IPS-18a (cell line): Measurements from ENCODE around the gene CREB3L4.
"Not testable (repeated sequence)": the region's sequence is repeated elsewhere in the genome, so short reads cannot be mapped to it uniquely, and the experiment has no call there.

Experiments used
- H3K27ac ChIP-seq: one replicate; pipeline ENCODE4 v1.5.1; 2013; ENCODE audit warnings: low read length
- H3K27me3 ChIP-seq: one replicate; pipeline ENCODE4 v1.6.1; 2013; ENCODE audit warnings: mild to moderate bottlenecking, low read length; ENCODE audit not compliant: control insufficient read depth, insufficient read depth
- H3K36me3 ChIP-seq: one replicate; pipeline ENCODE4 v1.6.1; 2013; ENCODE audit warnings: low read depth, low read length; ENCODE audit not compliant: control insufficient read depth
- H3K4me1 ChIP-seq: one replicate; pipeline ENCODE4 v1.6.1; 2013; ENCODE audit warnings: low read depth, low read length; ENCODE audit not compliant: control insufficient read depth
- H3K4me3 ChIP-seq: one replicate; pipeline ENCODE4 v1.5.1; 2013; ENCODE audit warnings: low read length
- H3K9ac ChIP-seq: one replicate; pipeline ENCODE4 v1.6.1; 2013; ENCODE audit warnings: mild to moderate bottlenecking, low read length, moderate library complexity
- H3K9me3 ChIP-seq: one replicate; pipeline ENCODE4 v1.6.1; 2013; ENCODE audit warnings: low read depth, low read length; ENCODE audit not compliant: control insufficient read depth

Gene CREB3L4

DNA sequence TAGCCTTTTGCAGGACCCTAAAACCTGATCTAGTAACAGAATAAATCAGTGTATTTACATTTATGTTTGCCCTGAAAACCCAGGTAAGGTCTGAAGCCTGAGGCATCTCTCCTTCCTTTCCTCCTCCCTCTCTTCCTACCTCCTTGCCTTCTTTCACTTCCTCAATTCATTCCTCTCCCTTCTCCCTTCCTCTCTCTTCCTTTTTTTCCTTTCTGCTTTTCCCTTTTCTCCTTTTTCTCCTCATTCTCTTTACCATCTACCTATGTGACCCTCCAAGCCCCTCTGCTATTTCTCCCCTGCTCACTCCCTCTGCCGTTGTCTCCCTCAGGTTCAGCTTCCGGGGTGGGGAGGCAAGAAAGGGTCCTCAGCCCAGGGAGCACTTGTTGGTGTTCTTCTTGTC, 14.0 kb downstream of the CREB3L4 start:
- Histone ChIP-seq H3K4me1 (peaks cover 15% of the 10 kb centered on the region), H3K36me3 (peaks cover 20% of the 10 kb centered on the region)
- H3K4me3 ChIP-seq, H3K9me3 ChIP-seq, H3K9ac ChIP-seq, H3K27me3 ChIP-seq, H3K27ac ChIP-seq: not testable (repeated sequence)

DNA sequence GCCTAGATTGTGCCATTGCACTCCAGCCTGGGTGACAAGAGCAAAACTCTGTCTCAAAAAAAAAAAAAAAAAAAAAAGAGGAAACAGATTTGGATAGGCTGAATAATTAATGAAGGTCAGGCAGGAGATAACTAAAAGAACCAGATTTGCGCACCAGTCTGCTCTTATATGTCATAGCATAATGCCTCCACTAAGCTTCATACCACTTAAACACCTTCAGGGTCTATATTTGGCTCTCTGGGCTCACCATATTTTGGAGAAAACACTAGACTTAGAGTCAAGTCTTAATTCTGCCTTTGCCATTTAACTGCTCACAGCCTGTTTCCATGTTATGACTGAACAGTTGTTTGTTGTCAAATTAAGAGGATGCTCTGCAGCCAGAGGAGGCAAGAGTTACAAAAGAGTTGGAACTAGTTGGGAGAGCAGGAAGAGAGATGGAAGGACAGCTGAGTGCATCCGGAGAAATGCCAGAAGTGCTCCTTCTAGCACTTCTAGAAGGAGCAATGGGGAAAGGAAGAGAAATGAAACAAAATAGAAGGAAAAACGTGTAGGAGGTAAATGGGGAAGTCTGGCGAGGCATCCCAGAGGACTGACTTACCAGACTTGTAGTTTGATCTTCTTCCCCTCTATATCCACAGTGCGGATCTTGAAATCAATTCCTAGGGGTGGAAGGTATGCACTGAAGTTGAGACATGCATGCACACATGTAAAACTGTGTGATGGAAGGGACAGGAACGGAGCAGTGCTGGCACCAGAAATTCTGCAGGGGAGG, 16.6 kb downstream of the CREB3L4 start:
- peak overlapping the region; percentile 89 for H3K9ac ChIP-seq
- peak overlapping the region; percentile 92 for H3K4me3 ChIP-seq
- H3K4me1 ChIP-seq, result peaks cover 17% of the 10 kb centered on the region
- no peak overlapping the region for H3K27ac ChIP-seq
- no peaks in the 10 kb centered on the region for H3K9me3 ChIP-seq
- peaks cover 20% of the 10 kb centered on the region for H3K36me3 ChIP-seq
- H3K27me3 ChIP-seq, result no peaks in the 10 kb centered on the region

GRCh38 chr1:153985341-153985912, 17.7 kb downstream of the CREB3L4 start:
- peaks cover 17% of the 10 kb centered on the region for H3K4me1 ChIP-seq
- no peaks in the 10 kb centered on the region for H3K9me3 ChIP-seq
- no peaks in the 10 kb centered on the region for H3K27me3 ChIP-seq
- peak overlapping the region; percentile 89 for H3K9ac ChIP-seq
- H3K4me3 ChIP-seq, result peak overlapping the region; percentile 92
- peak overlapping the region; percentile 81 for H3K27ac ChIP-seq
- peaks cover 20% of the 10 kb centered on the region for H3K36me3 ChIP-seq

- Histone ChIP-seq H3K27ac (peak within 1 kb of the TSS; percentile 81), H3K27me3 (no peaks in the 10 kb centered on the region), H3K9ac (peak within 1 kb of the TSS; percentile 89), H3K4me3 (peak within 1 kb of the TSS; percentile 92), H3K4me1 (peaks cover 17% of the 10 kb centered on the region), H3K36me3 (peaks cover 19% of the 10 kb centered on the region), H3K9me3 (no peaks in the 10 kb centered on the region)
Measured at GRCh38 chr1:153985941-153986761, 18.4 kb downstream of the CREB3L4 start, which contains the start of gene RAB13. Gene RAB13, minus strand, starts transcription at chr1:153986339. Its CDS starts 103 bp downstream, at chr1:153986236.

DNA sequence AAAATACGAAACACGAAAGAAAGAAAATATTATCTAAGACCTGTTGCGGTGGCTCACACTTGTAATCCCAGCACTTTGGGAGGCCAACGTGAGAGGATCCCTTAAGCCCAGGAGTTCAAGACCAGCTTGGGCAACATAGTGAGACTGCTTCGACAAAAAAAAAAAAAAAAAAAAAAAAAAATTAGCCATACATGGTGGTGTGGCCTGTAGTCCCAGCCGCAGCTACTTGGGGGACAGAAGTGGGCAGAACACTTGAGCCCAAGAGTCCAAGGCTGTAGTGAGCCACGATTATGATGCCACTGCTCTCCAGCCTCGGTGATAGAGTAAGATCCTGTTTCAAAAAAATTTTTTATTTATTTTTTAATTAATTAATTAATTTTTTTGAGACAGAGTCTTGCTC, 19.9 kb downstream of the CREB3L4 start:
- H3K27me3 ChIP-seq, result no peaks in the 10 kb centered on the region
- H3K36me3 ChIP-seq, result peaks cover 24% of the 10 kb centered on the region
- H3K9me3 ChIP-seq, result no peaks in the 10 kb centered on the region
- no peak overlapping the region for H3K9ac ChIP-seq
- H3K27ac ChIP-seq, result no peak overlapping the region
- H3K4me1 ChIP-seq, result peaks cover 26% of the 10 kb centered on the region
- H3K4me3 ChIP-seq, result no peak overlapping the region

GRCh38 chr1:153990468-153991150, 22.9 kb downstream of the CREB3L4 start, which contains the start of gene RPS27:
Gene RPS27, plus strand, starts transcription at chr1:153990762. Its CDS starts 35 bp downstream, at chr1:153990797.
- no peaks in the 10 kb centered on the region for H3K9me3 ChIP-seq

GRCh38 chr1:153991151-153991630, 23.5 kb downstream of the CREB3L4 start:
- no peaks in the 10 kb centered on the region for H3K9me3 ChIP-seq
- peak overlapping the region; percentile 85 for H3K4me3 ChIP-seq
- H3K9ac ChIP-seq, result peak overlapping the region; percentile 92
- peak overlapping the region; percentile 92 for H3K27ac ChIP-seq
- H3K4me1 ChIP-seq, result peaks cover 16% of the 10 kb centered on the region
- peaks cover 33% of the 10 kb centered on the region for H3K36me3 ChIP-seq
- no peaks in the 10 kb centered on the region for H3K27me3 ChIP-seq

More at GRCh38 chr1:153990468-153991150, 22.9 kb downstream of the CREB3L4 start, which contains the start of gene RPS27:
- peaks cover 33% of the 10 kb centered on the region for H3K36me3 ChIP-seq
- no peaks in the 10 kb centered on the region for H3K27me3 ChIP-seq
- H3K4me3 ChIP-seq, result peak within 1 kb of the TSS; percentile 85
- H3K27ac ChIP-seq, result peak within 1 kb of the TSS; percentile 92
- H3K9ac ChIP-seq, result peak within 1 kb of the TSS; percentile 92
- H3K4me1 ChIP-seq, result peaks cover 16% of the 10 kb centered on the region

- Histone ChIP-seq H3K27me3 (no peaks in the 10 kb centered on the region), H3K4me3 (peak overlapping the region; percentile 85), H3K4me1 (peaks cover 11% of the 10 kb centered on the region), H3K9ac (peak overlapping the region; percentile 92), H3K36me3 (peaks cover 33% of the 10 kb centered on the region), H3K9me3 (no peaks in the 10 kb centered on the region), H3K27ac (no peak overlapping the region)
Measured at GRCh38 chr1:153991806-153992205, 24.1 kb downstream of the CREB3L4 start.

- Histone ChIP-seq H3K27ac (no peak overlapping the region), H3K27me3 (no peaks in the 10 kb centered on the region), H3K9ac (no peak overlapping the region), H3K9me3 (no peaks in the 10 kb centered on the region), H3K4me1 (peaks cover 9% of the 10 kb centered on the region), H3K36me3 (peaks cover 33% of the 10 kb centered on the region), H3K4me3 (no peak overlapping the region)
Measured at GRCh38 chr1:153995202-153995601, 27.5 kb downstream of the CREB3L4 start.

GRCh38 chr1:153995640-153996039, 27.9 kb downstream of the CREB3L4 start:
- H3K36me3 ChIP-seq, result peaks cover 33% of the 10 kb centered on the region
- H3K4me1 ChIP-seq, result peaks cover 9% of the 10 kb centered on the region
- H3K9me3 ChIP-seq, result no peaks in the 10 kb centered on the region
- H3K27ac ChIP-seq, result no peak overlapping the region
- no peak overlapping the region for H3K9ac ChIP-seq
- no peaks in the 10 kb centered on the region for H3K27me3 ChIP-seq
- H3K4me3 ChIP-seq, result no peak overlapping the region

GRCh38 chr1:153996882-153997281, 29.2 kb downstream of the CREB3L4 start:
- H3K36me3 ChIP-seq, result peaks cover 24% of the 10 kb centered on the region
- not testable (repeated sequence) for H3K27me3 ChIP-seq, H3K4me3 ChIP-seq, H3K9ac ChIP-seq, H3K4me1 ChIP-seq, H3K9me3 ChIP-seq, H3K27ac ChIP-seq
